ENCODE measurements around the gene GALNT3.

Gene GALNT3

DNA sequence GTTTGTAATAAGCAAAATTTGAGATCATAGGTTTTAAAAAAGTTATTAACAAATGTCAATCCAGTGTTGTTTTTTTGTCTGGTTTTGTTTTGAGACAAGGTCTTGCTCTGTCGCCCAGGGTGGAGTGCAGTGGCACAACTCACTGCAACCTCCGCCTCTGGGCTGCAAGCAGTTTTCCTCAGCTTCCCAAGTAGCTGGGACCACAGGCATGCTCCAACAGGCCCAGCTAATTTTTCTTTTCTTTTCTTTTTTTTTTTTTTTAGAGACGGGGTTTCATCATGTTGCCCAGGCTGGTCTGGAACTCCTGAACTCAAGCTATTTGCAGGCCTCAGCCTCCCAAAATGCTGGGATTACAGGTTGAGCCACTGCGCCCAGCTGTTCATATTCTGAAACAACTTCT is 31.3 kb downstream of the GALNT3 start:
- Histone ChIP-seq H3K27ac (ENCODE audit: low read depth, low read length) (no peak overlapping the region), H3K4me3 (ENCODE audit: low read length) (no peak overlapping the region), H3K27me3 (ENCODE audit: insufficient read depth, low read length, poor library complexity) (no peaks in the 10 kb centered on the region), H4K8ac (ENCODE audit: low read depth, low read length) (no peak overlapping the region), H3K79me1 (ENCODE audit: low read length) (no peaks in the 10 kb centered on the region), H2AK5ac (ENCODE audit: low read length) (no peak overlapping the region), H4K5ac (ENCODE audit: low read length) (no peak overlapping the region), H3K36me3 (ENCODE audit: control insufficient read depth, insufficient read depth, low read length) (no peaks in the 10 kb centered on the region), H3K23ac (ENCODE audit: low read length) (no peak overlapping the region), H3K18ac (ENCODE audit: low read length) (peak overlapping the region; percentile 28), H3K9ac (ENCODE audit: low read length) (no peak overlapping the region), H3K79me2 (ENCODE audit: control insufficient read depth, insufficient read depth, low read length) (no peaks in the 10 kb centered on the region), H2BK5ac (ENCODE audit: low read length) (no peak overlapping the region), H3K4me2 (ENCODE audit: low read length) (no peak overlapping the region), H2BK120ac (ENCODE audit: low read depth, low read length) (no peak overlapping the region), H2BK15ac (replicated peaks; ENCODE audit: low read depth) (no peak overlapping the region), H3K4ac (ENCODE audit: low read depth, low read length) (no peak overlapping the region), H3K56ac (ENCODE audit: low read length) (no peak overlapping the region), H3K4me1 (ENCODE audit: control insufficient read depth, low read depth, low read length) (no peaks in the 10 kb centered on the region)
- peak; percentile 26 for DNase-seq
- no CpG with 5 or more reads among the region's 4 CpGs for WGBS (ENCODE audit: extremely low coverage, insufficient coverage, low lambda C conversion rate)

GRCh38 chr2:165757906-165758675 is 36.0 kb downstream of the GALNT3 start:
- H3K4me2 ChIP-seq (ENCODE audit: low read length) = no peak overlapping the region
- no peak overlapping the region for H3K18ac ChIP-seq (ENCODE audit: low read length)
- no peak overlapping the region for H2BK5ac ChIP-seq (ENCODE audit: low read length)
- no peak overlapping the region for H3K56ac ChIP-seq (ENCODE audit: low read length)
- no peaks in the 10 kb centered on the region for H3K27me3 ChIP-seq (ENCODE audit: insufficient read depth, low read length, poor library complexity)
- no peak overlapping the region for H2BK120ac ChIP-seq (ENCODE audit: low read depth, low read length)
- no peak overlapping the region for H3K23ac ChIP-seq (ENCODE audit: low read length)
- H2BK15ac ChIP-seq (replicated peaks; ENCODE audit: low read depth) = no peak overlapping the region
- H3K9ac ChIP-seq (ENCODE audit: low read length) = no peak overlapping the region
- no peaks in the 10 kb centered on the region for H3K79me2 ChIP-seq (ENCODE audit: control insufficient read depth, insufficient read depth, low read length)
- WGBS (ENCODE audit: extremely low coverage, insufficient coverage, low lambda C conversion rate) = no CpG with 5 or more reads among the region's 4 CpGs
- H4K8ac ChIP-seq (ENCODE audit: low read depth, low read length) = no peak overlapping the region
- H3K36me3 ChIP-seq (ENCODE audit: control insufficient read depth, insufficient read depth, low read length) = no peaks in the 10 kb centered on the region
- no peak overlapping the region for H4K5ac ChIP-seq (ENCODE audit: low read length)
- no peak overlapping the region for H2AK5ac ChIP-seq (ENCODE audit: low read length)
- no peaks in the 10 kb centered on the region for H3K79me1 ChIP-seq (ENCODE audit: low read length)
- no peak overlapping the region for H3K4me3 ChIP-seq (ENCODE audit: low read length)
- no peak overlapping the region for H3K4ac ChIP-seq (ENCODE audit: low read depth, low read length)
- no peak overlapping the region for H3K27ac ChIP-seq (ENCODE audit: low read depth, low read length)
- peaks cover 2% of the 10 kb centered on the region for H3K4me1 ChIP-seq (ENCODE audit: control insufficient read depth, low read depth, low read length)
- no peak for DNase-seq

DNA sequence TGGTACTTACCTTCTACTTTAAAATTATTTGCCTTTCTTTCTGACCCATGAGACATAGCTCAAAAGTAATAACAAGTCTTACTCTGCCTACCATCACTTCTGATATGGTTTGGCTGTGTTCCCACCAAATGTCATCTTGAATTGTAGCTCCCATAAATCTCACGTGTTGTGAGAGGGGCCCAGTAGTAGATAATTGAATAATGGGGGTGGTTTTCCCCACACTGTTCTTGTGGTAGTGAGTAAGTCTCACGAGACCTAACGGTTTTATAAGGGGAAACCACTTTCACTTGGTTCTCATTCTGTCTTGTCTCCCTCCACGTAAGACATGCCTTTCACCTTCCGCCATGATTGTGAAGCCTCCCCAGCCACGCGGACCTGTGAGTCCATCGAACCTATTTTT is 47.5 kb downstream of the GALNT3 start:
- Histone ChIP-seq H3K79me1 (ENCODE audit: low read length) (no peaks in the 10 kb centered on the region), H3K56ac (ENCODE audit: low read length) (no peak overlapping the region), H3K4ac (ENCODE audit: low read depth, low read length) (no peak overlapping the region), H3K27me3 (ENCODE audit: insufficient read depth, low read length, poor library complexity) (no peaks in the 10 kb centered on the region), H3K36me3 (ENCODE audit: control insufficient read depth, insufficient read depth, low read length) (no peaks in the 10 kb centered on the region), H2AK5ac (ENCODE audit: low read length) (no peak overlapping the region), H3K27ac (ENCODE audit: low read depth, low read length) (no peak overlapping the region), H3K23ac (ENCODE audit: low read length) (no peak overlapping the region), H3K4me1 (ENCODE audit: control insufficient read depth, low read depth, low read length) (no peaks in the 10 kb centered on the region), H2BK120ac (ENCODE audit: low read depth, low read length) (no peak overlapping the region), H3K9ac (ENCODE audit: low read length) (no peak overlapping the region), H3K4me2 (ENCODE audit: low read length) (no peak overlapping the region), H2BK5ac (ENCODE audit: low read length) (no peak overlapping the region), H3K79me2 (ENCODE audit: control insufficient read depth, insufficient read depth, low read length) (no peaks in the 10 kb centered on the region), H3K18ac (ENCODE audit: low read length) (no peak overlapping the region), H2BK15ac (replicated peaks; ENCODE audit: low read depth) (no peak overlapping the region), H4K8ac (ENCODE audit: low read depth, low read length) (no peak overlapping the region), H3K4me3 (ENCODE audit: low read length) (no peak overlapping the region), H4K5ac (ENCODE audit: low read length) (no peak overlapping the region)
- no CpG with 5 or more reads among the region's 8 CpGs for WGBS (ENCODE audit: extremely low coverage, insufficient coverage, low lambda C conversion rate)
- DNase-seq = no peak

- no peak overlapping the region for H3K23ac ChIP-seq (ENCODE audit: low read length)
- no CpG with 5 or more reads among the region's 2 CpGs for WGBS (ENCODE audit: extremely low coverage, insufficient coverage, low lambda C conversion rate)
These were observed 48.1 kb downstream of the GALNT3 start for GRCh38 chr2:165745916-165746315.

GRCh38 chr2:165743442-165743841 is 50.6 kb downstream of the GALNT3 start:
- no peak for DNase-seq
- Histone ChIP-seq H3K79me1 (ENCODE audit: low read length) (no peaks in the 10 kb centered on the region), H3K27me3 (ENCODE audit: insufficient read depth, low read length, poor library complexity) (no peaks in the 10 kb centered on the region), H3K4me3 (ENCODE audit: low read length) (no peak overlapping the region), H3K23ac (ENCODE audit: low read length) (no peak overlapping the region), H3K4ac (ENCODE audit: low read depth, low read length) (no peak overlapping the region), H3K79me2 (ENCODE audit: control insufficient read depth, insufficient read depth, low read length) (no peaks in the 10 kb centered on the region), H3K9ac (ENCODE audit: low read length) (no peak overlapping the region), H3K27ac (ENCODE audit: low read depth, low read length) (no peak overlapping the region), H3K36me3 (ENCODE audit: control insufficient read depth, insufficient read depth, low read length) (no peaks in the 10 kb centered on the region), H3K4me2 (ENCODE audit: low read length) (no peak overlapping the region), H2AK5ac (ENCODE audit: low read length) (no peak overlapping the region), H2BK120ac (ENCODE audit: low read depth, low read length) (no peak overlapping the region), H2BK5ac (ENCODE audit: low read length) (no peak overlapping the region), H4K8ac (ENCODE audit: low read depth, low read length) (no peak overlapping the region), H2BK15ac (replicated peaks; ENCODE audit: low read depth) (no peak overlapping the region), H3K56ac (ENCODE audit: low read length) (no peak overlapping the region), H4K5ac (ENCODE audit: low read length) (no peak overlapping the region), H3K18ac (ENCODE audit: low read length) (no peak overlapping the region), H3K4me1 (ENCODE audit: control insufficient read depth, low read depth, low read length) (no peaks in the 10 kb centered on the region)
- no CpG with 5 or more reads among the region's 2 CpGs for WGBS (ENCODE audit: extremely low coverage, insufficient coverage, low lambda C conversion rate)

More at GRCh38 chr2:165745916-165746315, 48.1 kb downstream of the GALNT3 start:
- no peaks in the 10 kb centered on the region for H3K36me3 ChIP-seq (ENCODE audit: control insufficient read depth, insufficient read depth, low read length)
- H3K4ac ChIP-seq (ENCODE audit: low read depth, low read length) = no peak overlapping the region
- no peak overlapping the region for H3K4me2 ChIP-seq (ENCODE audit: low read length)
- no peak overlapping the region for H3K9ac ChIP-seq (ENCODE audit: low read length)
- no peak overlapping the region for H2BK5ac ChIP-seq (ENCODE audit: low read length)
- no peak overlapping the region for H2AK5ac ChIP-seq (ENCODE audit: low read length)
- H3K4me3 ChIP-seq (ENCODE audit: low read length) = no peak overlapping the region
- no peak overlapping the region for H3K56ac ChIP-seq (ENCODE audit: low read length)
- no peak overlapping the region for H4K8ac ChIP-seq (ENCODE audit: low read depth, low read length)
- no peaks in the 10 kb centered on the region for H3K79me2 ChIP-seq (ENCODE audit: control insufficient read depth, insufficient read depth, low read length)
- no peak overlapping the region for H3K27ac ChIP-seq (ENCODE audit: low read depth, low read length)
- H4K5ac ChIP-seq (ENCODE audit: low read length) = no peak overlapping the region
- H3K27me3 ChIP-seq (ENCODE audit: insufficient read depth, low read length, poor library complexity) = no peaks in the 10 kb centered on the region
- H2BK15ac ChIP-seq (replicated peaks; ENCODE audit: low read depth) = no peak overlapping the region
- no peak for DNase-seq
- no peak overlapping the region for H3K18ac ChIP-seq (ENCODE audit: low read length)
- H3K4me1 ChIP-seq (ENCODE audit: control insufficient read depth, low read depth, low read length) = no peaks in the 10 kb centered on the region
- no peaks in the 10 kb centered on the region for H3K79me1 ChIP-seq (ENCODE audit: low read length)
- no peak overlapping the region for H2BK120ac ChIP-seq (ENCODE audit: low read depth, low read length)

- DNase-seq = no peak
- H2BK15ac ChIP-seq (replicated peaks; ENCODE audit: low read depth) = no peak overlapping the region
- H3K4me1 ChIP-seq (ENCODE audit: control insufficient read depth, low read depth, low read length) = no peaks in the 10 kb centered on the region
- no peaks in the 10 kb centered on the region for H3K79me1 ChIP-seq (ENCODE audit: low read length)
- H3K18ac ChIP-seq (ENCODE audit: low read length) = no peak overlapping the region
- no peak overlapping the region for H4K8ac ChIP-seq (ENCODE audit: low read depth, low read length)
- no peaks in the 10 kb centered on the region for H3K36me3 ChIP-seq (ENCODE audit: control insufficient read depth, insufficient read depth, low read length)
- H3K27me3 ChIP-seq (ENCODE audit: insufficient read depth, low read length, poor library complexity) = no peaks in the 10 kb centered on the region
- no peak overlapping the region for H3K9ac ChIP-seq (ENCODE audit: low read length)
- no peak overlapping the region for H3K4ac ChIP-seq (ENCODE audit: low read depth, low read length)
- H3K23ac ChIP-seq (ENCODE audit: low read length) = no peak overlapping the region
- H3K27ac ChIP-seq (ENCODE audit: low read depth, low read length) = no peak overlapping the region
- H3K79me2 ChIP-seq (ENCODE audit: control insufficient read depth, insufficient read depth, low read length) = no peaks in the 10 kb centered on the region
- no peak overlapping the region for H2BK5ac ChIP-seq (ENCODE audit: low read length)
- H3K56ac ChIP-seq (ENCODE audit: low read length) = no peak overlapping the region
- H2BK120ac ChIP-seq (ENCODE audit: low read depth, low read length) = no peak overlapping the region
- no peak overlapping the region for H3K4me2 ChIP-seq (ENCODE audit: low read length)
- H4K5ac ChIP-seq (ENCODE audit: low read length) = no peak overlapping the region
- H2AK5ac ChIP-seq (ENCODE audit: low read length) = no peak overlapping the region
- H3K4me3 ChIP-seq (ENCODE audit: low read length) = no peak overlapping the region
These were observed 68.6 kb downstream of the GALNT3 start for GRCh38 chr2:165725421-165725820.

All from mesendoderm (in vitro differentiated cells).